Activated naive CD8-positive, alpha-beta T cell treated with anti-CD3 and anti-CD28 coated beads, Interleukin-2, amount 10 ng/mL, durations not matched to agents 7 days and 5 days (primary cell): ENCODE data around the gene CENPL. TPM values are rescaled to one million over a fixed set of nuclear protein-coding genes. Genes with fewer than 3 reads are reported as not detected.
"Not testable (repeated sequence)": the region's sequence is repeated elsewhere in the genome, so short reads cannot be mapped to it uniquely, and the experiment has no call there.

ENCODE experiments used
- ATAC-seq: fragments of 150-1000 bp; cut with Tn5 transposase; one replicate; pipeline ENCODE4 v1.10.0; 2021; ENCODE audit warnings: low read depth, moderate library complexity
- POLR2A ChIA-PET: fragments of 350-600 bp; sonication (Branson Sonifier 250); formaldehyde crosslinking; loops from one replicate; lab custom pipeline; 2021; ENCODE audit warnings: antibody characterized with exemption; lab: Charles Lee
- DNase-seq: peaks from one replicate; pipeline ENCODE4 v3.0.0; 2021
- H3K27ac Mint-ChIP-seq: one replicate; pipeline ENCODE4 v1.8.0; 2022; ENCODE audit warnings: mild to moderate bottlenecking, mixed read lengths
- H3K27me3 Mint-ChIP-seq: one replicate; pipeline ENCODE4 v1.8.0; 2022; ENCODE audit warnings: mild to moderate bottlenecking, moderate library complexity, mixed read lengths
- H3K36me3 Mint-ChIP-seq: one replicate; pipeline ENCODE4 v1.8.0; 2021; ENCODE audit warnings: mild to moderate bottlenecking, mixed read lengths
- H3K4me1 Mint-ChIP-seq: one replicate; pipeline ENCODE4 v1.8.0; 2021; ENCODE audit warnings: mixed read lengths
- H3K4me3 Mint-ChIP-seq: one replicate; pipeline ENCODE4 v1.8.0; 2022; ENCODE audit warnings: mild to moderate bottlenecking, moderate library complexity, mixed read lengths
- H3K9me3 Mint-ChIP-seq: one replicate; pipeline ENCODE4 v1.8.0; 2021; ENCODE audit warnings: mixed read lengths
- total RNA-seq, 2 experiments: library from RNA; stranded (reverse); gene quantifications; one replicate each; pipeline ENCODE4 v1.2.3, GENCODE V29; 2021

Gene CENPL
- total RNA-seq, 2 experiments from 2014 or later, result 33.9 to 34.0 TPM

DNA sequence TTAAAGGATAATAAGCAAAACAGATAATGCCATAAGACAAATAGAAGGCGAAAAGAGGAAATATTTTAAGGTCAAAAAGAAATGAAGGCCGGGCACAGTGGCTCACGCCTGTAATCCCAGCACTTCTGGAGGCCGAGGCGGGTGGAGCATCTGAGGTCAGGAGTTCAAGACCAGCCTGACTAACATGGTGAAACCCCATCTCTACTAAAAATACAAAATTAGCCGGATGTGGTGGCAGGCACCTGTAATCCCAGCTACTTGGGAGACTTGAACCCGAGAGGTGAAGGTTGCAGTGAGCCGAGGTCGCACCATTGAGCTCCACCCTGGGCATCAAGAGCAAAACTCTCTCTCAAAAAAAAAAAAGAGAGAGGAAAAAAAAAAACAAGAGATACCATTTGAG lies 54.4 kb downstream of the CENPL start:
- H3K4me1 Mint-ChIP-seq, H3K4me3 Mint-ChIP-seq, ATAC-seq, DNase-seq, POLR2A ChIA-PET, H3K9me3 Mint-ChIP-seq, H3K27me3 Mint-ChIP-seq, H3K27ac Mint-ChIP-seq: not testable (repeated sequence)
- peaks cover 16% of the 10 kb centered on the region for H3K36me3 Mint-ChIP-seq

DNA sequence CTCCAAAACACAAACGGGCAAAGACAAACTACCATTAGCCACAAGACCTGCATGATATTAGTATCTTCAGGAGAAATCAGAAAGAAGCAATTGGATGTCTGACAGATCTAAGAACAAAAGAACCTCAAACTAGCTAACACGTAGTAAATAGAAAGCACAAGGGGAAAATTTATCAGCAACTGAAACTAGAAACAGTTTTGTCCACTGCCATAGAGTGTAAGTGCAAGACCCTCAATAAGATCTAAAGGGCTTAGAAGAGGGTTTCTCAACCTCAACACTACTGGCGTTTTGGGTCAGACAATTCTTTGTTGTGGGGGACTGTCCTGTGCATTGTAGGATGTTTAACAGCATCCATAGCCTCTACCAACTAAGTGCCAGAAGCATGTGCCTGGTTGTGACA lies 55.9 kb downstream of the CENPL start:
- Mint-ChIP-seq H3K27me3 (no peaks in the 10 kb centered on the region), H3K4me3 (no peak overlapping the region), H3K4me1 (no peaks in the 10 kb centered on the region), H3K9me3 (peaks cover 7% of the 10 kb centered on the region), H3K36me3 (peaks cover 21% of the 10 kb centered on the region), H3K27ac (no peak overlapping the region)
- ATAC-seq, result no peak
- DNase-seq, result no peak
- POLR2A ChIA-PET, result no interaction called here

DNA sequence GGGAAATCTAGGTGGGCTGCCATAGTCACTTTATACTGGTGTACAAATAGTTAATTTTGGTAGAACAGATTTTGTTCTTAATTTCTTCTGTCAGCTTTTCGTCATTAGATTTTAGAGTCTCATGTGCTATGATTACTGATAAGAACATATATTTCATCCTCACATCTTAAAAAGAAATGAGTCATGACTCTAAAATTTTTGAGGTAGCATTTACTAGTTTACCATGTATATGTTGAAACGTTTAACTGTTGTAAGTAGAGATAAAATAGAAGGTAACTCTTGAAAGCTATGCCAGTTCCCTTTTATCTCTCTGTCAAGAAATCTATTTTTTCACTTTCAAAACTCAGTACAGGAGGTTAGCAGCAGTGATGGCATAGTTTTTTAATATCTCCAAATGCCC lies 56.5 kb downstream of the CENPL start:
- Mint-ChIP-seq H3K4me1 (no peaks in the 10 kb centered on the region), H3K36me3 (peaks cover 26% of the 10 kb centered on the region), H3K9me3 (peaks cover 10% of the 10 kb centered on the region), H3K4me3 (no peak overlapping the region), H3K27me3 (no peaks in the 10 kb centered on the region), H3K27ac (no peak overlapping the region)
- DNase-seq, result no peak
- no peak for ATAC-seq
- POLR2A ChIA-PET, result no interaction called here

DNA sequence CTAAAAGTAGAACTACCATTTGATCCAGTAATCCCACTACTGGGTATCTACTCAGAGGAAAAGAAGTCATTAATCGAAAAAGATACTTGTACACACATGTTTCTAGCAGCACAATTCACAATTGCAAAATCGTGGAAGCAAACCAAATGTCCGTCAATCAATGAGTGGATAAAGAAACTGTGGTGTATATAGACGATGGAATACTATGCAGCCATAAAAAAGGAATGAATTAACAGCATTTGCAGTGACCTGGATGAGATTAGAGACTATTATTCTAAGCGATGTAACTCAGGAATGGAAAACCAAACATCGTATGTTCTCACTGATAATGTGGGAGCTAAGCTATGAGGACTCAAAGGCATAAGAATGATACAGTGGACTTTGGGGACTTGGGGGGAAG lies 60.4 kb downstream of the CENPL start:
- H3K27me3 Mint-ChIP-seq, ATAC-seq: not testable (repeated sequence)

DNA sequence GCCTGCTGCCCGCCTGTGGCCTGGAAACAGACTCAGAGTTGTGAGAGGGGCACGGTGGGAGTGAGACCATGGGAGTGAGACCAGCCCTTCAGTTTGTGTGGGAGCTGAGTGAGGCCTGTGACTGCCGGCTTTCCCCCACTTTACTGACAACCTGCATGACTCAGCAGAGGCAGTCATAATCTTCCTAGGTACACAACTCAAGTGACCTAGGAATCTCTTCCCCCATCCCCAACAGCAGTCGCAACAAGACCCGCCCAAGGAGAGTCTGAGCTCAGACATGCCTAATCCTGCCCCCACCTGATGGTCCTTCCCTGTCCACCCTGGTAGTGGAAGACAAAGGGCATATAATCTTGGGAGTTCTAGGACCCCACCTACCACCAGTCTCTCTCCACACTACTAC lies 65.7 kb downstream of the CENPL start:
- peaks cover 18% of the 10 kb centered on the region for H3K9me3 Mint-ChIP-seq
- DNase-seq (no peak), ATAC-seq (no peak)
- H3K27me3 Mint-ChIP-seq, result no peaks in the 10 kb centered on the region
- peaks cover 10% of the 10 kb centered on the region for H3K4me1 Mint-ChIP-seq
- POLR2A ChIA-PET, result no interaction called here
- H3K4me3 Mint-ChIP-seq, result no peak overlapping the region
- H3K36me3 Mint-ChIP-seq, result peaks cover 74% of the 10 kb centered on the region
- no peak overlapping the region for H3K27ac Mint-ChIP-seq

More for the DNA sequence above, 60.4 kb downstream of the CENPL start:
- not testable (repeated sequence) for DNase-seq, H3K27ac Mint-ChIP-seq, H3K4me3 Mint-ChIP-seq, H3K4me1 Mint-ChIP-seq
- peaks cover 57% of the 10 kb centered on the region for H3K36me3 Mint-ChIP-seq
- H3K9me3 Mint-ChIP-seq, result peaks cover 23% of the 10 kb centered on the region
- POLR2A ChIA-PET, result interaction anchor here (0.6 kb wide), 1 partner anchor 1528 kb away, joined by 3 read pairs; no protein-coding TSS in a partner anchor

DNA sequence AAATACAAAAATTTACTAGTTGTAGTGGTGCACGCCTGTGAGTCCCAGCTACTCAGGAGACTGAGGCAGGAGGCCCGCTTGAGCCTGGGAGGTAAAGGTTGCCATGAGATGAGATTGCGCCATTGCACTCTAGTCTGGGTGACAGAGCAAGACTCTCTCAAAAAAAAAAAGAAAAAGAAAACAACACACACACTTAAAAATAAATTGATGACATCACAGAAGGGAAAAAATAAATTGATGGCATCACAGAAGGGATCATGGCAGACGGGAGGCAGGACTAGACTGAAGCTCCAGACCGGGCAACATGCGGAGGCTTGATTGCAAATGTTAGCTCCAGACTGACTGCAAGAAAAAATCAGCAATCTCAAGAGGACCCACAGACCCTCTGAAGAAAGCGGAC lies 66.6 kb downstream of the CENPL start:
- ATAC-seq (no peak), DNase-seq (no peak)
- H3K4me3 Mint-ChIP-seq, result no peak overlapping the region
- H3K4me1 Mint-ChIP-seq, result peaks cover 10% of the 10 kb centered on the region
- peaks cover 12% of the 10 kb centered on the region for H3K9me3 Mint-ChIP-seq
- H3K27me3 Mint-ChIP-seq, result no peaks in the 10 kb centered on the region
- POLR2A ChIA-PET, result no interaction called here
- H3K27ac Mint-ChIP-seq, result no peak overlapping the region
- H3K36me3 Mint-ChIP-seq, result peaks cover 73% of the 10 kb centered on the region

DNA sequence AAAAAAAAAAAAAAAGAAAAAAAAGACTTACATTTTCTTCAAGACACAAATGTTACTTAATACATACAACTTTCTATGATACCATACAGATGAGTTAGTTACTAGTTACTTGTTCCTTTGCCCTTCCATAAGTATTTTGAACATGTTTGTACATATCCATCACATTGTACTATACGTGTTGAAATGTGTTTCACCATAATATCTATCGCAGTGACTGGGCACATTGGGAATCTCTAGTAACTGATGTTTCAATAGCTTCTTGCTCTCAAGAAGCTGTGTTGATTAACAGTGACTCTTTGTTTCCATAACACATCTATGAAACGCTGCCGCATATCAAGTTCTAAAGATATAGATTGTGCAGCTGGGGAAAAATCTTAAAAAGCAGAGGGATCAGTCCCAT lies 67.0 kb downstream of the CENPL start:
- Mint-ChIP-seq H3K4me1 (peaks cover 10% of the 10 kb centered on the region), H3K4me3 (no peak overlapping the region), H3K27ac (no peak overlapping the region), H3K36me3 (peaks cover 70% of the 10 kb centered on the region), H3K27me3 (no peaks in the 10 kb centered on the region), H3K9me3 (peaks cover 9% of the 10 kb centered on the region)
- no peak for ATAC-seq
- POLR2A ChIA-PET, result no interaction called here
- DNase-seq, result no peak

DNA sequence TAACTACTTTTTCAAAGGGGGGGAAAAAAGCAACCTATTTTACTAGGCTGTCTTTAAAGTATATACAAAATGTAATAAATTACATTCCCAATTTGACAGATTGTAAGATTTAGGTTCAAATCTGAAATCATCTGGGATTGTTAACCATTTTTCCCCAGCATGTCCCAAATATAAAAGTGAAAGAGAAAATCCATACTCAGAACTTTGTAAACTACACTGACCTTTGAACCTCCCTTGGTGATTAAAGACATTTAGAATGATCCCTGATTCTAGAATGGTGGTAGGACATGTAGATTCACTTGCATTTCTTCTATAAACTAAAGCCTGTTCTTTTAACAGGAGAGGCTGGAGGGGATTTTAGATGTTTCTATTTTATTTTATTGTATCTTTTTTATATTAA lies 70.9 kb downstream of the CENPL start:
- H3K4me3 Mint-ChIP-seq, result no peak overlapping the region
- no peaks in the 10 kb centered on the region for H3K9me3 Mint-ChIP-seq
- no peak overlapping the region for H3K27ac Mint-ChIP-seq
- DNase-seq (no peak), ATAC-seq (no peak)
- no peaks in the 10 kb centered on the region for H3K27me3 Mint-ChIP-seq
- POLR2A ChIA-PET, result no interaction called here
- H3K4me1 Mint-ChIP-seq, result no peaks in the 10 kb centered on the region
- peaks cover 40% of the 10 kb centered on the region for H3K36me3 Mint-ChIP-seq

Other genes with a start within 250 kb of the CENPL start
- not detected for gene SLC9C2, start 221.8 kb downstream of the CENPL start, total RNA-seq
- gene TEX50, start 189.5 kb downstream of the CENPL start, total RNA-seq, result not detected
- gene ANKRD45, start 155.0 kb downstream of the CENPL start, total RNA-seq, result under 1 TPM in 1 of 2 experiments, not detected in 1; 0.28 TPM
- gene KLHL20, start 109.9 kb downstream of the CENPL start, total RNA-seq, result 10 to 100 TPM; 27.7 to 28.0 TPM
- 10 to 100 TPM; 21.6 to 22.5 TPM for gene DARS2, start 210 bp downstream of the CENPL start, total RNA-seq
- 100 to 1,000 TPM; 421 to 434 TPM for gene GAS5, start 43.1 kb upstream of the CENPL start, total RNA-seq
- 10 to 100 TPM; 16.2 to 16.4 TPM for gene ZBTB37, start 43.5 kb upstream of the CENPL start, total RNA-seq
- not detected for gene SERPINC1, start 92.4 kb upstream of the CENPL start, total RNA-seq
- gene RC3H1, start 197.5 kb upstream of the CENPL start, total RNA-seq, result 10 to 100 TPM; 37.2 to 41.7 TPM